Measurements from ENCODE around the gene TPGS1.

The TPGS1 gene

DNA sequence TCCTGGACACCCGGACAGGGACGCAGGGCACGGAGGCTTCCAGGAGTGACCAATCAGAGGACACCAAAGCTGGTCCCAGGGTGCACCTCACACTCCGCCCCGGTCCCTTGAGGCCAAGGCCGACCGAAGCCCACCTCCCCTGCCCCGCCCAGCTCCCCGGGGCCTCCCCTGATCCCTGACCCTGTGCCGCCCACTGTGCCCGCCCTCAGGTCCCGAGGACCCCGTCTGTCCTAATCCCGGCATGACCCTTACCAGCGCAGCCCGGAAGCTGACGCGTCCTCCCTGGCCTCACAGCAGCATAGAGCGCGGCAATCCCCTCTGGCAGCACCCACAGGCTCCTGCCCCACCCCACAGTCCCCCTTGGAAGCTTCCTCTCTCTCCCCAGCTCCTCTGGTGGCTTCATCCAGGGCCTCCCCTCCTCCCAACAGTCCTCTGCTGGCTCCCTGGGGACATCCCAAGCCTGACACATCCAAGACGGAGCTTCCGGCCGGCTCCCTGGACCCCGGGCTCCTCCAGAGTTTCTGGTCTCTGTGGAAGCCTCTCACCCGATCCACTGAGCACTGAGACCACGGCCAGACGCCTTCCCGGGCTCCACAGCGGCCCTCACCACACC, 16.9 kb downstream of the TPGS1 start:
- H3K27me3 ChIP-seq (ENCODE audit: control insufficient read depth in 2 of 2, insufficient read depth in 2 of 2, low read length in 2 of 2), result peaks cover 0 to 3% of the 10 kb centered on the region in 2 donors
- H3K4me3 ChIP-seq (ENCODE audit: low read length in 2 of 2), result no peak overlapping the region
- no peaks in the 10 kb centered on the region for H3K9me3 ChIP-seq (ENCODE audit: control insufficient read depth in 2 of 2, low read length in 2 of 2)

DNA sequence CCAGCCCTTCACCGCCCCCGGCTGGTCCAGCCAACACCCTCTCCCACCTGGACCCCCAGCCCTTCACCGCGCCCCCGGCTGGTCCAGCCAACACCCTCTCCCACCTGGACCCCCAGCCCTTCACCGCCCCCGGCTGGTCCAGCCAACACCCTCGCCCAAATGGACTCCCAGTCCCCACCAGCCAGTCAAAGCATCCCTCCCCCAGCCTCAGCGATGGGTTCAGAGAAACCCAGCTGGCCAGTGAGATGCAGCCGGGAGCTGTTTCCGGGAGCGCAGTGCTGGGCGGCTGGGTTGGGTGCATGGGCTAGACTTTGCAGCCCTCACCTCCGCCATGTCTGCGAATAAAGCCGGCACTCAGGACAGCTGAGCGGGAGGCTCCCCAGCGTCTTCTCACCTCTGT, 17.7 kb downstream of the TPGS1 start:
- no peaks in the 10 kb centered on the region for H3K9me3 ChIP-seq (ENCODE audit: control insufficient read depth in 2 of 2, low read length in 2 of 2)
- no peak overlapping the region for H3K27ac ChIP-seq (ENCODE audit: low read depth in 2 of 2, low read length in 2 of 2)
- H3K9ac ChIP-seq (ENCODE audit: low read depth in 1 of 2, low read length in 2 of 2), result no peak overlapping the region
- no peaks in the 10 kb centered on the region for H3K36me3 ChIP-seq (ENCODE audit: control insufficient read depth in 2 of 2, insufficient read depth in 2 of 2, low read length in 2 of 2)
- H3K4me1 ChIP-seq (ENCODE audit: control insufficient read depth in 2 of 2, insufficient read depth in 2 of 2, low read length in 2 of 2), result no peaks in the 10 kb centered on the region
- H3K27me3 ChIP-seq (ENCODE audit: control insufficient read depth in 2 of 2, insufficient read depth in 2 of 2, low read length in 2 of 2), result peaks cover 0 to 3% of the 10 kb centered on the region in 2 donors
- no peak overlapping the region for H3K4me3 ChIP-seq (ENCODE audit: low read length in 2 of 2)

More for the DNA sequence above, 16.9 kb downstream of the TPGS1 start:
- Histone ChIP-seq H3K36me3 (ENCODE audit: control insufficient read depth in 2 of 2, insufficient read depth in 2 of 2, low read length in 2 of 2) (no peaks in the 10 kb centered on the region), H3K9ac (ENCODE audit: low read depth in 1 of 2, low read length in 2 of 2) (no peak overlapping the region), H3K27ac (ENCODE audit: low read depth in 2 of 2, low read length in 2 of 2) (no peak overlapping the region), H3K4me1 (ENCODE audit: control insufficient read depth in 2 of 2, insufficient read depth in 2 of 2, low read length in 2 of 2) (no peaks in the 10 kb centered on the region)

DNA sequence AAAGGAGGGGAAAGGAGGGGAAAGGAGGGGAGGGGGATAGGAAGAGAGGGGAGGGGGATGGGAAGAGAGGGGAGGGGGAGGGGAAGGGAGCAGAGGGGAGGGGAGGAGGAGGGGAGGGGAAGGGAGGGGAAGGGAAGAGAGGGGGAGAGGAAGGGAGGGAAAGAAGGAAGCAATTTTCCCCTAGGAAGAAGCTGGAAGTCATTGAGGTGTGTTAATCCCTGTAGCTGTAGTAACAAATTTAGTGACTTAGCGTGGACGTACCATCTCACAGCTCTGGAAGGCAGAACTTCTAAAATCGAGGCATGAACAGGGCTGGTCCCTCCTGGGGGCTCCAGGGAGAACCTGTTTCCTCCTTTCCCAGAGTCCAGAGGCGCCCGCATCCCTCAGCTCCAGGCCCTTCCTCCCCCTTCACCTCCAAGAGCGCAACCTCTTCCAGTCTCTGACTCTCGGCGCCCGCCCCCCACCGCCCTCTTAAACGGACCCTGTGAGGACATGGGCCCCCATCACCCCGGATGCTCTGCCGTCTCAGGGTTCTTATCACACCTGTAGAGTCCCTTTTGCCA, 18.6 kb downstream of the TPGS1 start:
- peaks cover 0 to 3% of the 10 kb centered on the region in 2 donors for H3K27me3 ChIP-seq (ENCODE audit: control insufficient read depth in 2 of 2, insufficient read depth in 2 of 2, low read length in 2 of 2)
- no peak overlapping the region for H3K9ac ChIP-seq (ENCODE audit: low read depth in 1 of 2, low read length in 2 of 2)
- H3K36me3 ChIP-seq (ENCODE audit: control insufficient read depth in 2 of 2, insufficient read depth in 2 of 2, low read length in 2 of 2), result no peaks in the 10 kb centered on the region
- peaks cover 3 to 4% of the 10 kb centered on the region in 2 donors for H3K4me1 ChIP-seq (ENCODE audit: control insufficient read depth in 2 of 2, insufficient read depth in 2 of 2, low read length in 2 of 2)
- no peak overlapping the region for H3K4me3 ChIP-seq (ENCODE audit: low read length in 2 of 2)
- H3K27ac ChIP-seq (ENCODE audit: low read depth in 2 of 2, low read length in 2 of 2), result no peak overlapping the region
- H3K9me3 ChIP-seq (ENCODE audit: control insufficient read depth in 2 of 2, low read length in 2 of 2), result no peaks in the 10 kb centered on the region

DNA sequence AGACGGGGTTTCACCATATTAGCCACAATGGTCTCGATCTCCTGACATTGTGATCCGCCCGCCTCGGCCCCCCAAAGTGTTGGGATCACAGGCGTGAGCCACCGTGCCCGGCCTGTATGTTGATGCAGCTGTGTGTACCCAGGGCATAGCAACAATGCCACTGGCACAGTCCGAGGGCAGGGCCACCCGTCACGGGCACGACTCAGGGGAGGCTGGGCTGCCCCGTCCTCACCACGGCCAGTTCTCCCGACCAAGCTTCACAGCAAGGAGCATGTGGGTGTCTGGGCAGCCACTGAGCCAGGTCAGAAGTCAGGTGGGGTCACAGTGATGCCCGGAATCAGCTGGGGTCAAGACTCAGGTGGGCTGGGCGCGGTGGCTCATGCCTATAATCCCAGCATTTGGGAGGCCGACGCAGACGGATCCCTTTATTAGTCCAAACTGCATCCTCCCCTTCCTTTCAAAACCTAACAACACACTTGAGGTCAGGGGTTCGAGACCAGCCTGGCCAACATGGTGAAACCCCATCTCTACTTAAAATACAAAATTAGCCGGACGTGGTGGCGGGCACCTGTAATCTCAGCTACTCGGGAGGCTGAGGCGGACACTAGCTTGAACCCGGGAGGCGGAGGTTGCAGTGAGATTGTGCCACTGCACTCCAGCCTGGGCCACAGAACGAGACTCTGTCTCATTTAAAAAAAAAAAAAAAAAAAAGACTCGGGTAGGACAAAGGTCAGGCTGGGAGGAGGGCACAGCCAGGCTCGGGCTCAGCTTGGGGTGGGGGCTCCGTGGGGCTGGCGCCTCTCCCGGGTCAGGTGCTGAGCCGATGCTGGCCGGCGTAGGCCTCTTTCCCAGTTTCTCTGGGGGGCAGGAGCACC, 23.1 kb downstream of the TPGS1 start:
- peak overlapping the region; percentile 52 to 90 for H3K9ac ChIP-seq (ENCODE audit: low read depth in 1 of 2, low read length in 2 of 2)
- no peaks in the 10 kb centered on the region for H3K9me3 ChIP-seq (ENCODE audit: control insufficient read depth in 2 of 2, low read length in 2 of 2)
- peak overlapping the region; percentile 75 to 79 for H3K4me3 ChIP-seq (ENCODE audit: low read length in 2 of 2)
- H3K27ac ChIP-seq (ENCODE audit: low read depth in 2 of 2, low read length in 2 of 2), result peak overlapping the region; percentile 92 to 94
- H3K4me1 ChIP-seq (ENCODE audit: control insufficient read depth in 2 of 2, insufficient read depth in 2 of 2, low read length in 2 of 2), result peaks cover 16 to 23% of the 10 kb centered on the region in 2 donors
- peaks cover 0 to under 1% of the 10 kb centered on the region in 2 donors for H3K27me3 ChIP-seq (ENCODE audit: control insufficient read depth in 2 of 2, insufficient read depth in 2 of 2, low read length in 2 of 2)
- H3K36me3 ChIP-seq (ENCODE audit: control insufficient read depth in 2 of 2, insufficient read depth in 2 of 2, low read length in 2 of 2), result no peaks in the 10 kb centered on the region

DNA sequence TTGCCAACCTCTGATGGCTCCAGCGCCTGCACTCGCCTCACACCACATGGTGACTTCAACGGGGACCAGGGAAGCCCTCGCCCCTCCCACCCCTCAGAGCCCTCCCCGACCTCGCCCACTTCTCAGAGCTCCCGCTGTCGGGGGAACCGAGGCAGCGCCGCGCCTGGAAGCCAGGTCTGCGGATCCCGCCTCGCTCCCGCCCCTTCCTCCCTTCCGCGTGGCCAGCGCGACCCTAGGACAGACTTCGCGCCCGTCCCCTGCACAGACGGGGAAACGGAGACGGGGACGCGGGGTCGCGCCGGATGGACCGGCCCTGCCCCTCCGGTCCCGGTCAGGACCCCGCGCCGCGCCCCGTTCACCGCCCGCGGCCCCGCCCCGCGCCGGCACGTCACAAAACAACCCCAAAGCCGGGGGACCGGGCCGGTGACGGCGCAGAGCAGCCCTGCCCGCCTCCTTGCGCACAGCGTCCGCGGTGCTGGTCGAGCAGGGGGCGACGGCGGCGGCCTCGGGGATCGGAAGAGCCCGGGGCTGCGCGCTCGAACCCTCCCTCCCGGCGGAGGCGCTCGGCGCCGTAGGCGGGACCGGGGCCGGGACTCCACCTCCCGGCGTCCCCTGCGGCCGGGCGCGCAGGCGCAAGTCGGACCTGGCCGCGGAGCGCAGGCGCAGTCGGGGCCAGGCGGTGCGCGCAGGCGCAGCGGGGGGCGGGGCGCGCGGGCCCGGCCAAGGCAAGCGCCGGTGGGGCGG, 23.9 kb downstream of the TPGS1 start:
- Histone ChIP-seq H3K27me3 (ENCODE audit: control insufficient read depth in 2 of 2, insufficient read depth in 2 of 2, low read length in 2 of 2) (no peaks in the 10 kb centered on the region), H3K9me3 (ENCODE audit: control insufficient read depth in 2 of 2, low read length in 2 of 2) (no peaks in the 10 kb centered on the region), H3K36me3 (ENCODE audit: control insufficient read depth in 2 of 2, insufficient read depth in 2 of 2, low read length in 2 of 2) (peaks cover 3 to 7% of the 10 kb centered on the region in 2 donors), H3K27ac (ENCODE audit: low read depth in 2 of 2, low read length in 2 of 2) (peak overlapping the region; percentile 92 to 94), H3K4me1 (ENCODE audit: control insufficient read depth in 2 of 2, insufficient read depth in 2 of 2, low read length in 2 of 2) (peaks cover 19 to 23% of the 10 kb centered on the region in 2 donors), H3K4me3 (ENCODE audit: low read length in 2 of 2) (peak overlapping the region; percentile 75 to 79), H3K9ac (ENCODE audit: low read depth in 1 of 2, low read length in 2 of 2) (peak overlapping the region; percentile 52 to 90)

DNA sequence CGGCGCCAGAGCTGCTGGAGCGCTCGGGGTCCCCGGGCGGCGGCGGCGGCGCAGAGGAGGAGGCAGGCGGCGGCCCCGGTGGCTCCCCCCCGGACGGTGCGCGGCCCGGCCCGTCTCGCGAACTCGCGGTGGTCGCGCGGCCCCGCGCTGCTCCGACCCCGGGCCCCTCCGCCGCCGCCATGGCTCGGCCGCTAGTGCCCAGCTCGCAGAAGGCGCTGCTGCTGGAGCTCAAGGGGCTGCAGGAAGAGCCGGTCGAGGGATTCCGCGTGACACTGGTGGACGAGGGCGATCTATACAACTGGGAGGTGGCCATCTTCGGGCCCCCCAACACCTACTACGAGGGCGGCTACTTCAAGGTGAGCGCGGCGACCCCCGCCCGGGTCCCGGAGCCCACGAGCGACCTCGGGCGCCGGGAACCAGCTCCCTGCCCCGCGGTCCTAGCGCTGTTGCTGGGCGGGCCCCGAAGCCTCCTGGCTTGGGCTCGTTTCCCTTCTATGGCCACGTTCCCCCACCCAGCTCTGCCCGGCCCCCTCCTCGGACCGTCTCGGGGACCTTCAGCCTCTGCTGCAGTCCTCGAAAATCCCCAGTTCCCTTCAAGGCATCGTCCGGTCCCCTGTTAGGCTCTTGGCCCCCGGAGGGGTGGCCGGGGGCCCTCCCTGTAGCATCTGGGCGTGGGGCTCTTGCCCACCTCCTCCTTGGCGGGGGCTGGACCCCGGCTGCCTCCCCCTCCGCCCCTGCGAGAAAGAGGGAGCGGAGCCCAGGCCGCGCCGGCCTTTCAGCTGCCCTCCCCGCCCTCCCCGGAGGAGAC, 24.7 kb downstream of the TPGS1 start, which contains the start of gene CDC34:
Gene CDC34, plus strand, starts transcription at position 8 of the 808 bp plus-strand sequence. Its CDS starts 172 bp downstream, at position 180.
- peak within 1 kb of the TSS; percentile 81 to 92 for H3K4me3 ChIP-seq (ENCODE audit: low read length in 2 of 2)
- H3K27ac ChIP-seq (ENCODE audit: low read depth in 2 of 2, low read length in 2 of 2), result peak within 1 kb of the TSS; percentile 92 to 94
- peaks cover 10 to 15% of the 10 kb centered on the region in 2 donors for H3K36me3 ChIP-seq (ENCODE audit: control insufficient read depth in 2 of 2, insufficient read depth in 2 of 2, low read length in 2 of 2)
- peak within 1 kb of the TSS; percentile 79 to 90 for H3K9ac ChIP-seq (ENCODE audit: low read depth in 1 of 2, low read length in 2 of 2)
- H3K27me3 ChIP-seq (ENCODE audit: control insufficient read depth in 2 of 2, insufficient read depth in 2 of 2, low read length in 2 of 2), result no peaks in the 10 kb centered on the region
- peaks cover 19 to 23% of the 10 kb centered on the region in 2 donors for H3K4me1 ChIP-seq (ENCODE audit: control insufficient read depth in 2 of 2, insufficient read depth in 2 of 2, low read length in 2 of 2)
- no peaks in the 10 kb centered on the region for H3K9me3 ChIP-seq (ENCODE audit: control insufficient read depth in 2 of 2, low read length in 2 of 2)

DNA sequence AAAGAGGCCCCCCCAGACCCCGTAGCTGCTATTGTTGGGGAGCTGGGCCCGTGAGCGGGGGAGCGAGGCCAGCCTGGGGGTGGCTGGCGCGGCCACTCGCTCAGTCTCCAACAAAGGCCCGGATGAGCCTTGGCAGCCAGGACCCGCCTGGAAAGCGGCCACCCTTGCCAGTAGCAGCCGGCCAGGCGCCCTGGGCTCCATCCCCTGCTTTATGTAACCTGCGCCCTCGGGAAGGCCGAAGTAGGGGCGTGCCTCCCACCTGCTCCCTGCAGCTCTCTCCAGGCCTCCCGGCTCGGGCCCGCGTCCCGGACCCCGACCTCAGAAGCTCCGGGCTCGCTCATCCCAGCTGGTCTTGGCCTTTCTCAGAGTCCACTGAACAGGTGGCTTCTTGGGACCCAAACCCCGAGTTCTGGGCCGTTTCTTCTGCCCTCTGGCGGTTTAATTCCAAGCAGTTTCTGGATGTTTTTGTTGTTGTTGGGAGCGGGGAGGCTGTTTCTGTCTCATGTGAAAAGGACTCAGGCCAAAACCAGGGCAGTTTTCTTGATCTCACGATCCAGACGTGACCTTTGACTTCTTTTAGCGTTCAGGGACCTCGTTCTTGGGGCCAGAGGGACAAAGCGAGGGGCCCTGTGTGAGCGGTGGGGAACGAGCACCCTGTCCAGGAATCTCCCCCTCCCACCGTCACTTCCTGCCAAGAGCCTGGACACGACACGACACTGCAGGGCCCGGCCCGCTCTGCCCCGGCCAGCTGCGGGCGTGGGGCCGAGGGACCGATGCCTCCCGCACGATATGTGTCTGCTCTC, 25.5 kb downstream of the TPGS1 start:
- no peaks in the 10 kb centered on the region for H3K9me3 ChIP-seq (ENCODE audit: control insufficient read depth in 2 of 2, low read length in 2 of 2)
- H3K4me1 ChIP-seq (ENCODE audit: control insufficient read depth in 2 of 2, insufficient read depth in 2 of 2, low read length in 2 of 2), result peaks cover 19 to 23% of the 10 kb centered on the region in 2 donors
- peaks cover 10 to 17% of the 10 kb centered on the region in 2 donors for H3K36me3 ChIP-seq (ENCODE audit: control insufficient read depth in 2 of 2, insufficient read depth in 2 of 2, low read length in 2 of 2)
- no peaks in the 10 kb centered on the region for H3K27me3 ChIP-seq (ENCODE audit: control insufficient read depth in 2 of 2, insufficient read depth in 2 of 2, low read length in 2 of 2)
- peak overlapping the region; percentile 77 to 82 for H3K27ac ChIP-seq (ENCODE audit: low read depth in 2 of 2, low read length in 2 of 2)
- H3K4me3 ChIP-seq (ENCODE audit: low read length in 2 of 2), result peak overlapping the region; percentile 81 to 92
- H3K9ac ChIP-seq (ENCODE audit: low read depth in 1 of 2, low read length in 2 of 2), result peak overlapping the region; percentile 79 to 83

DNA sequence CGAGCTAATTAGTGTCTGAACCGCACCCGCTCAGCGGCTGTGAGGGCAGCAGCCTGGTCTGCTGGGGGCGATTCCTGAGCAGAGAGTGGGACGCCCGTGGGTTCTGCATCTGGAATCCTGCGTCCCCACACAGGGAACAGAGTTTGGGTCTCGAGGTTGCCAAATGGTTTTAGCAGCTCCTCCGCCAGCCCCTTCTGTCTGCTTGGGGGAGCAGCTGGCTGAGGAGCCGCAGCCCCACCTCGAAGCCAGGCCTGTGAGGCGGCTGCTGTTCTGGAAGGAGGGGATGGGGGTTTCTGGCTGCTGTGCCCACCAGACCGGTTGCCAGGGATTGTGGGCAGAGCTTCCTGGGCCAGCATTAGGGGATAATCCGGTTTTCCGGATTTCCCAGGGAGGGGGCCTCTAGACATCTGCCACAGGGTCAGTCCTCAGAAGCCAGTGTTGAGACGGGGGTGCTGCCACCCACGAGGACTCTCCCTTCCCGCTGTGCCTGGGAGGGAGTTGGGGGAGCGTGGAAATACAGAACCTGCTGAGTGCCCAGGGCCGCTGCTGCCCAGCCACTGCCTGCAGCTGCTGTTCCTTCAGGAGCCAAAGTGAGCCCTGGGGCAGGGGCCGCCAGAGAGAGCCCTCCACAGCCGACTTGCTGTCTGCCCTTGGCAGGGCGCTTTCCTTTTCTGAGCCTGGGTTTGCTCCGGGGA, 26.2 kb downstream of the TPGS1 start:
- H3K27ac ChIP-seq (ENCODE audit: low read depth in 2 of 2, low read length in 2 of 2), result peak overlapping the region; percentile 77 to 82
- peak overlapping the region; percentile 81 to 92 for H3K4me3 ChIP-seq (ENCODE audit: low read length in 2 of 2)
- H3K4me1 ChIP-seq (ENCODE audit: control insufficient read depth in 2 of 2, insufficient read depth in 2 of 2, low read length in 2 of 2), result peaks cover 19 to 23% of the 10 kb centered on the region in 2 donors
- H3K9me3 ChIP-seq (ENCODE audit: control insufficient read depth in 2 of 2, low read length in 2 of 2), result no peaks in the 10 kb centered on the region
- H3K27me3 ChIP-seq (ENCODE audit: control insufficient read depth in 2 of 2, insufficient read depth in 2 of 2, low read length in 2 of 2), result no peaks in the 10 kb centered on the region
- peak overlapping the region; percentile 63 to 83 for H3K9ac ChIP-seq (ENCODE audit: low read depth in 1 of 2, low read length in 2 of 2)
- peaks cover 16 to 20% of the 10 kb centered on the region in 2 donors for H3K36me3 ChIP-seq (ENCODE audit: control insufficient read depth in 2 of 2, insufficient read depth in 2 of 2, low read length in 2 of 2)
